LHCN-M2 (cell line): ENCODE data around the gene EXOSC10. TPM values are rescaled to one million over a fixed set of nuclear protein-coding genes. Genes with fewer than 3 reads are reported as not detected.

Experiments
- DNase-seq: peaks from one replicate; pipeline ENCODE4 v3.0.0-alpha.2; 2012; ENCODE audit warnings: low read depth
- polyA plus RNA-seq: library from polyadenylated mRNA; unstranded; fragments of >200 nt; gene quantifications from one replicate; pipeline ENCODE4 v1.2.1, GENCODE V29; 2012; ENCODE audit warnings: missing spikeins
- total RNA-seq: library from RNA; depleted of rRNA; stranded (reverse); fragments of >200 nt; gene quantifications from 2 replicates; pipeline ENCODE4 v1.2.3, GENCODE V29; 2014; rRNA removed

The EXOSC10 gene
- 55.8 and 62.1 TPM in 2 replicates for total RNA-seq
- polyA plus RNA-seq: 30.3 TPM

DNA sequence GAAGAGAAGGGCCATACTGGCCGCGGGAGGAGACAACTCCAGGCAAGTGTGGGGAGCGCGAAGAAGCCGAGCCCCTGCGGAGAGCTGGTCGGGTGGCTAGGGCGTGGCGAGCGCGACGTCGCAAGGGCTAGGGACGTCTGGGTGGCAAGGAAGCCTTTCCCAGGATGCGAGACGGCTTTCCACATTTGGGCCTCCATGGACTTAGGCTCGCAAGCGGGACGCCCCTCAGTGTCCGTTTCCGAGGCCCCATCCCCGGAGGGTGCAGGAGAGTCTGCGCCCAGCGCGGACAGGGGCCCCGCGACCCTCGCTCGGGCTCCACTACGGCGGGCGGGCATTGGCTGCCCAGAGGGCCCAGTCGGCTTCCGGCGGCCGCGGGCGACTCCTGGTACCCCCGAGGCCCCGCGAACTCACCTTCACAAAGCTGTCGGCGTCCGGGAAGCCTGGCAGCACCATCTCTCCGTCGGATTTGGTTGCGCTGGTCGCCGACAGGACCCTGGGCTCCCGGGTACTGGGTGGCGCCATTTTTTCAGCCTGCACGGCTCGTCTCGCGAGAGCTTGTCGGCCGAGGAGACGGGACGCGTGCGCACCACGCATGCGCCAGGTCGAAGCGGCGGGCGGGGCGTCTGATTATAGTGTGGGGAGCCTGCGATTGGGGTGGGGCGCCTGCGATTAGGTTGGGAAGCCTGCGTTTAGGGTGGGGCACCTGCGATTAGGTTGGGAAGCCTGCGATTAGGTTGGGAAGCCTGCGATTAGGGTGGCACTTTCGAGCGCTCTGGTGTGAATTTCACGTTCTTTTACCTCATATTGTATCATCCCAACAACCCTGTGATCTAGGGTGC, at the start of gene EXOSC10:
Gene EXOSC10 (minus strand): TSS at position 560 of the 839 bp plus-strand sequence. CDS start 38 bp downstream, at position 522.
- peak; percentile 83 for DNase-seq

DNA sequence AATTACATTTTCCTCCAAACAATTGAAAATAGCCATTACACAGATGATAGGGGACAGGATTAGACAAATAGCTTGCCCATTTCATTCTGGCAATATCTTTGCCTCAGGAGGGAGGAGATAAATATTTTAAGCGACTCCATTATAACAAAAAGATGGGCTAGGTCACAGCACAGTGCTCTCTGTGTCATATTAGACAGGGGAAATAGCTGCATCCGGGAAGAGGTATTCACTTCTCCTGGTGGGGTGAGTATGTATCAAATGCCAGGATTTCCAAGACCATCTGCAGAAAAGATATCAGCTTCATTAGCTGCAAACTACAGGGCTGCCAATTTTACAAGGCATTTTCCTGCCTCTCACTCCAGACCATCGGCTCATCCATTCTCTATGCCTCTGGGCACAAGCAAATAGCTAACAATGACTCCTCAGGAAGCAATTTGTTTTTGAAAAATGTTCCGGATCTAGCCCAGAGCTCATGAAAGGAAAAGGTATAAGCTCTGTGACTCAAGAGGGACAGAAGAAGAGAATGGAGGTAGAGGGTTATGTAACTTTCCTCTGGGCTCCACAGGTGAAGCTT, 47.6 kb upstream of the EXOSC10 start:
- no peak for DNase-seq

DNA sequence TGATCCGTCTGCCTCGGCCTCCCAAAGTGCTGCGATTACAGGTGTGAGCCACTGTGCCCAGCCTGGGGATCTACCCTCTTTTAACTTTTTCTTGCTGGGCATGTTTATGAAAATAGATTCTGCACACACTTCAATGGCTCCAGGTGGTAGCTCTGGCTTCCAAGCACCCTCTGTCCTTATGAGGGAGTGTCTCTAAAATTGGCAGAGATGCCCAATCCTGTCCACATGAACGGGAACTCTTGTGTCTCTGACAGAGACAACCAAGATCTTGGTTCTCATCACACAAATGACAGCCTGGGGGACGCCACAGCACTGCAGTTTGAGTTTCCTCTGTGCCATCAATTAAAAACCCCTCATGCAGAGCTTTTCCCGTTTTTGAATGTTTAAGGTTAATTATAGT, 46.1 kb upstream of the EXOSC10 start:
- DNase-seq: no peak

GRCh38 chr1:11144570-11145256, 45.0 kb upstream of the EXOSC10 start:
- DNase-seq: no peak

DNA sequence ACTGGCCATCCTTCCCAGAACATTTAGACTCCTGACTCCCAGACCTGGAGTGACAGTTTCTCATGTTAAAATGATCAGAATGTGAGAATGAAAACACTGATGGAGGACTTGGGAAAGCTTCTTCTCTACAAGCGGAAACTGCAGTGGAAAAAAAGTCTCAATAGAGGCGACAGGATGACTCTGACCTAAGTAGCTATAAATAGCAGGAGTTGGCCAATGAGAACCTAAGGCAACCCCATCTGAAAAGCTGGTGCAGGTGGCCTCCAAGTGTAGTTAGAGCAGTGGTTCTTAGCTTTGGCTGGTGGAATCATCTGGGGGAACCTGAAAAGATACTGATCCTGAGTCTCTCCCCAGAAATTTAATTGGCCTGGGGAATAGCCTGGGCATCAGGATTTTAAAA, 44.2 kb upstream of the EXOSC10 start:
- DNase-seq: no peak

- DNase-seq: no peak
Observed at GRCh38 chr1:11143401-11143800, 43.7 kb upstream of the EXOSC10 start.

GRCh38 chr1:11142618-11143391, 43.1 kb upstream of the EXOSC10 start:
- no peak for DNase-seq

- DNase-seq: peak; percentile 10
Observed at GRCh38 chr1:11138952-11139351, 39.3 kb upstream of the EXOSC10 start.

- no peak for DNase-seq
Observed at GRCh38 chr1:11138029-11138428, 38.4 kb upstream of the EXOSC10 start.

DNA sequence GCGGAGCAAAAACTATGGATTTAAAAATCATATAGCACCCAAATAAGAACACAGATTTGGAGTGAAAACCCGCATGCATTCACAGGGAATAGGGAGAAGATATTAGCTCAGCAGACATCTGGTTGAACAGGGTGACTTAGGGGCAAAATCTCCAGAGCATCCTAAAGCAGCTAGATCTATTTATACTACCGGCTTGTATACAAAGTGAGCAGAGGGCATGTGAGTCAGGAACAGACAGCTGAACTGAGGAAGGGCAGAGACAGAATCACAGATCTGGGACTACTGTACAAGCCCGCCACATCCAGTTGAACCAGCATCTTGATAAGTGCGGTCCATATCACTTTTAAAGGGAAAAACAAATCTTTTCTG, 35.2 kb upstream of the EXOSC10 start:
- DNase-seq: peak; percentile 49

- peak; percentile 32 for DNase-seq
Observed at GRCh38 chr1:11134251-11134897, 34.7 kb upstream of the EXOSC10 start.

DNA sequence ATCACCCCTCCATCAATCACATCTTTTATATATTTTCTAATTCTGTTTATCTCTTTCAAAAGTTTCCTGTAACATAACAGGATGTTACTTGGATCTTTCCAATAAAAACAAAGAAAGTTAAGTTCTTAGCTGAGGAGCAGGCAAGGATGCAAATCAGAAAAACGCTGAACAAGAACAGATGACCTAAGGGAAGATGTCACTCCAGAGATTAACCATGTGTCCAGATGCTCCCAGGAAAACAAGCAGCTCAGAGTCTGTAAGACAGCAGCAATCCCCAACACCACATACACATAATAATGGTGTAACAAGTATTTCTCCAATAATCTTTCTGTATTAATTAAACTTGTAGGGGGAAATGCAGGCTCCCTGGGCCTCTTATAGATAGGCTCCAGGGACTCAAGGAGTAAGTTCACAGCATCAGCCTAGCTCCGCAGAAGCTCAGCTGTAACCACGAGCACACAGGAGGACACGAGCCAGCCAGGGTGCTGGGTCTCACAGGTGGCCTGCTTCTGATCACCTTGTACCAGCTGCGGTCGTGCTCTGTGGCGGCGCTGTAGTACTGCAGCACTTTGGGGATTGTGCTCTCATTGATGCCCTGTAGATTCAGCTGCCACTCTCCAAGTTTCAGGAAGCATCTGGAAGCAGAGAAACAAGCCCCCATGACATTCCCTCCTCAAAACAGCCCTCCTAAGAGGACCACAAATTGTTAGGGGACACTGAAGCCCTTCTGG, 33.1 kb upstream of the EXOSC10 start:
- no peak for DNase-seq

- no peak for DNase-seq
Observed at GRCh38 chr1:11131816-11132215, 32.1 kb upstream of the EXOSC10 start.

- no peak for DNase-seq
Observed at GRCh38 chr1:11130406-11130805, 30.7 kb upstream of the EXOSC10 start.

GRCh38 chr1:11129649-11130390, 30.2 kb upstream of the EXOSC10 start:
- DNase-seq: no peak

DNA sequence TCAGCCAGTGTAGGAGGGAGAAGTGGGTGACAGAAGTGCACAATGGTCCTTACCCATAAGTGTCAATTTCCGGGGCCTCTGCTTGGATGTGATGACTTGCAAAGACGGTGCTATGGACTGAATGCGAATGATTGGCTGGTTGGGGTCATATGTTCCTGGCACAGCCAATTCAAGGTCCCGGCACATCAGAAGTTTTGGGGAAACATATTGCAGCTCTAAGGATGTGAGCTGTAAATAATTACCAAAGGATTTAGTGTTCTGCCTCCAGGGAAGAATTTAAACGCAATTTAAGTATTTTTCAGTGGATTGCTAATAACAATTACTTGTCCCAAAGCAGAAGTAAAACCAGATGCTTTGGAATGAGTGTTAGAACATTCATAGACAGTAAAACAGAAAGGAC, 26.9 kb upstream of the EXOSC10 start:
- DNase-seq: no peak

DNA sequence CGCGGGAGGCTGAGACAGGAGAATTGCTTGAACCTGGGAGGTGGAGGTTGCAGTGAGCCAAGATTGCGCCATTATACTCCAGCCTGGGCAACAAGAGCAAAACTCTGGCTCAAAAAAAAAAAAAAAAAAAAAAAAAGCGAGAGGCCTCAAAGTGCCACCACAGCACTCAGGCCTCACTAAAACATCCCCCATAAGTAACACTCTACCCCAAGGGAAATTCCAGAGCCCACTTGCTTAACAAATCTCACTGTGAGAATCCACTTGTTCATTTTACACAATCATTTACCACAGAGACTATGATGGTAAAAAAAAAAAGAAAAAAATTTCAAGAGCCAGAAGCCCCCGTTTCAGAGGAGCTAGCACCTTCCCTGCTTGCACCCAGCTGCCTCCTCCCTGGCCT, 26.3 kb upstream of the EXOSC10 start:
- DNase-seq: no peak

DNA sequence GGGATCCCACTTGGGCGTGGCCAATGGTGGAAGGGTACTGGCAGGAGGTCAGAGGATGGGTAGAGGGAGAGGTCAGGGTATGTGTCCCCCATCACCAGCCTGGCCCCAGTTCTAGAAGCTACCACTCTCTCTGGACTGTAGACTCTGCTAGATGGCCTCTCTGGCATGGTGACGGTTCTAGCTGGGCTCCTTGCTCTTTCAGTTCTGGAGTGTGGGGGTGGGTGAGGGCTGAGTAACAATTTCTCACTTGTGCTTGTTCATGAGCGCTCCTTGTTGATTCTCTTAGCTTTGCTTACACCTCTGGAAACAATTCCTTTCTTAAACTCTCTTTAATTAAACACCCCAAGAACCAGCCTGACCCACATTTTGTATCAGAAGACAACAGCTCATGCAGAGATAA, 25.3 kb upstream of the EXOSC10 start:
- no peak for DNase-seq

DNA sequence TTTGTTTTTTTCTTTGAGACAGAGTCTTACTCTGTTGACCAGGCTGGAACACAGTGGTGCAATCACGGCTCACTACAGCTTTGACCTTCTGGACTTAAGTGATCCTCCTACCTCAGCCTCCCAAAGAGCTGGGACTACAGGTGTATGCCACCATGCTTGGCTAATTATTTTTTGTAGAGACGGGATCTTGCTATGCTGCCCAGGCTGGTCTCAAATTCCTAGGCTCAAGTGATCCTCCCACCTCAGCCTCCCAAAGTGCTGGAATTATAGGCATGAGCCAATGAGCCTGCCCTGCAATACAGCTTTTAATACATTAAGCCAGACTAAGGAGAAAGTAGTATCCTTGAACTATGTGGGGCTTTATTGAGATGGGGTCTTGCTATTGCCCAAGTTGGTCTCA, 16.6 kb upstream of the EXOSC10 start:
- no peak for DNase-seq

DNA sequence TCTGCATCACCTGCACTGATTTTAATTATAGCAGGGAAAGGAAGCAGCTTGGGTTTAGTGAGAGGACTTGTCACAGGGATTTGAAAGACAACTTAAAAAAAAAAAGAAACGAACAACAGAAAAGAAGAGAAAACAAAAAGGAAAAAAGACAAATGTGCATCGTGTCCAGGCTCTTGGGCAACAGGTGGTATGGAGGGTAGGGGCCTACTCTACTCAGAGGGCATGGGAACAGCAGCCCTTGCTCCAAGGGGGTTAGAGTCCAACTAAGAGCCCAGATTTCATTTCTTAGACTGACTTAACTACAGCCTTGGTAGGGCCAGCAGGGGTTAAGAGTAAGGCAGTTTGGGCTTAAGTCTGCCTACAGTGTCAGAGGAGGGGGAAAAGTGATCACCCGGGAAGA, 15.3 kb upstream of the EXOSC10 start:
- DNase-seq: no peak
